Endothelial cell of umbilical vein (primary cell): ENCODE data around the gene AXDND1. TPM values are rescaled to one million over a fixed set of nuclear protein-coding genes. Genes with fewer than 3 reads are reported as not detected.

Experiments
- BruUV-seq: library from RNA; stranded (reverse); fragments of 400-500 nt; replicated peaks from 2 replicates; lab custom pipeline; 2021; lab: Mats Ljungman, UMichigan
- CTCF ChIA-PET: fragments of 300-600, 350-600 bp; sonication (Branson Sonifier 250); formaldehyde crosslinking; loops from one replicate; lab custom pipeline; 2021; ENCODE audit warnings: antibody characterized with exemption, inconsistent platforms; lab: Charles Lee
- POLR2A ChIA-PET: fragments of 300-600, 350-600 bp; sonication (Branson Sonifier 250); formaldehyde crosslinking; loops from one replicate; lab custom pipeline; 2021; ENCODE audit warnings: antibody characterized with exemption, inconsistent platforms; lab: Charles Lee
- DNase-seq: peaks from one replicate; pipeline ENCODE4 v3.0.0-alpha.2; 2011; ENCODE audit warnings: low read depth, low spot score
- FAIRE-seq: peaks from 2 replicates; lab custom pipeline; 2011; peaks lifted over from hg19 to GRCh38; lab: Jason Lieb, UNC
- H2AFZ ChIP-seq: 2 replicates; pipeline ENCODE4 v1.6.0; 2012; ENCODE audit warnings: low read depth, low read length, control low read depth, inconsistent platforms
- H3K27ac ChIP-seq: 2 replicates; pipeline ENCODE4 v1.5.1; 2011; ENCODE audit warnings: low read depth, mild to moderate bottlenecking, control low read depth, low read length, moderate library complexity; ENCODE audit not compliant: insufficient read depth
- H3K27me3 ChIP-seq, 2 experiments: 2 replicates each; pipeline versions ENCODE4 v1.6.0 to v1.6.1; 2011; ENCODE audit warnings: low read length in 2 of 2, mixed read lengths in 1 of 2; ENCODE audit not compliant: control insufficient read depth in 2 of 2, insufficient read depth in 2 of 2
- H3K36me3 ChIP-seq, 2 experiments: 2 replicates in 1 of 2; 3 replicates in 1 of 2; pipeline ENCODE4 v1.5.1; 2011; ENCODE audit warnings: low read length in 2 of 2, mild to moderate bottlenecking in 1 of 2, moderate library complexity in 1 of 2; ENCODE audit not compliant: control insufficient read depth in 2 of 2, insufficient read depth in 2 of 2; ENCODE audit errors: extremely low read depth in 1 of 2
- H3K4me1 ChIP-seq: 3 replicates; pipeline ENCODE4 v1.5.1; 2011; ENCODE audit warnings: mild to moderate bottlenecking, low read length; ENCODE audit not compliant: control insufficient read depth, insufficient read depth; ENCODE audit errors: extremely low read depth
- H3K4me2 ChIP-seq: 2 replicates; pipeline ENCODE4 v1.6.1; 2011; ENCODE audit warnings: low read length, control low read depth, mixed read lengths; ENCODE audit not compliant: insufficient read depth
- H3K4me3 ChIP-seq, 3 experiments: fragments of 200-600 bp in 1 of 3; sonication (generic), shearing (Covaris generic) in 1 of 3; replicated peaks in 1 of 3; 2 replicates each; pipeline ENCODE4 v1.5.1; 2011 to 2016; ENCODE audit warnings: control low read depth in 3 of 3, low read length in 3 of 3, mild to moderate bottlenecking in 2 of 3, inconsistent platforms in 1 of 3, low read depth in 1 of 3, moderate library complexity in 1 of 3; ENCODE audit not compliant: insufficient read depth in 1 of 3
- H3K79me2 ChIP-seq: 2 replicates; pipeline ENCODE4 v1.6.0; 2012; ENCODE audit warnings: low read length, inconsistent platforms; ENCODE audit not compliant: control insufficient read depth, insufficient read depth
- H3K9ac ChIP-seq: replicated peaks from 2 replicates; pipeline ENCODE3; 2011; ENCODE audit warnings: low read length, control low read depth; ENCODE audit not compliant: insufficient read depth; ENCODE audit errors: extremely low read depth
- H3K9me1 ChIP-seq: replicated peaks from 3 replicates; pipeline ENCODE4 v1.6.0; 2011; ENCODE audit warnings: mild to moderate bottlenecking, low read length; ENCODE audit not compliant: control insufficient read depth, insufficient read depth; ENCODE audit errors: extremely low read depth
- H3K9me3 ChIP-seq: replicated peaks from 2 replicates; pipeline ENCODE4 v1.5.1; 2012; ENCODE audit warnings: low read length, inconsistent platforms; ENCODE audit not compliant: control insufficient read depth, insufficient read depth
- H4K20me1 ChIP-seq: replicated peaks from 2 replicates; pipeline ENCODE3; 2011; ENCODE audit warnings: mild to moderate bottlenecking, low read length; ENCODE audit not compliant: control insufficient read depth, insufficient read depth; ENCODE audit errors: extremely low read depth
- CTCF ChIP-seq, 2 donors: IDR thresholded peaks; 1 replicate in 1 of 2; 2 replicates in 1 of 2; pipeline ENCODE4 v1.5.1; 2011; ENCODE audit warnings: low read length in 2 of 2, mild to moderate bottlenecking in 2 of 2, moderate library complexity in 2 of 2, control low read depth in 1 of 2, inconsistent platforms in 1 of 2, low read depth in 1 of 2; ENCODE audit not compliant: insufficient read depth in 1 of 2; ENCODE audit errors: extremely low read depth in 1 of 2
- EZH2 ChIP-seq: IDR thresholded peaks from 2 replicates; pipeline ENCODE4 v1.6.1; 2012; ENCODE audit warnings: borderline replicate concordance, low read depth, mild to moderate bottlenecking, moderate library complexity, low read length, inconsistent platforms; ENCODE audit not compliant: severe bottlenecking
- FOS ChIP-seq: IDR thresholded peaks from 2 replicates; pipeline ENCODE4 v1.6.1; 2011; ENCODE audit warnings: mild to moderate bottlenecking, low read length, moderate library complexity, borderline replicate concordance; ENCODE audit not compliant: insufficient read depth
- GATA2 ChIP-seq: IDR thresholded peaks from 2 replicates; pipeline ENCODE4 v1.7.0; 2011; ENCODE audit warnings: low read depth, mild to moderate bottlenecking, moderate library complexity, mixed read lengths, low read length; ENCODE audit not compliant: insufficient read length, insufficient read depth
- JUN ChIP-seq: IDR thresholded peaks from 2 replicates; pipeline ENCODE4 v1.6.1; 2011; ENCODE audit warnings: borderline replicate concordance, low read depth; ENCODE audit not compliant: insufficient read length, insufficient read depth
- MYC ChIP-seq: IDR thresholded peaks from one replicate; pipeline ENCODE4 v1.6.1; 2011; ENCODE audit warnings: mild to moderate bottlenecking, low read depth, low read length
- POLR2A ChIP-seq: IDR thresholded peaks from 2 replicates; pipeline ENCODE4 v1.6.1; 2012; ENCODE audit warnings: low read depth, mild to moderate bottlenecking, control low read depth, low read length
- POLR2AphosphoS5 ChIP-seq: IDR thresholded peaks from 2 replicates; pipeline ENCODE4 v1.6.1; 2012; ENCODE audit warnings: low read depth, mild to moderate bottlenecking, control low read depth, low read length, moderate library complexity; ENCODE audit not compliant: insufficient read depth
- dilution Hi-C: fragments of 300-500 bp; cut with MboI; formaldehyde crosslinking; loops from one replicate; pipeline ENCODE4 v1.15.0; 2019; ENCODE audit warnings: low sequenced_read_pairs; ENCODE audit not compliant: extremely low pct_ligation_motif_present
- intact Hi-C: fragments of 100-400 bp; cut with micrococcal nuclease; formaldehyde crosslinking; loops from one replicate; pipeline ENCODE4 v1.10.0; 2022
- polyA plus RNA-seq, 4 experiments: library from polyadenylated mRNA; depleted of rRNA in 3 of 4; stranded (reverse) in 3 of 4; unstranded in 1 of 4; fragments of >200 nt; gene quantifications; 2 replicates each; pipeline versions ENCODE4 v1.2.1 to v1.2.3, GENCODE V29; 2011 to 2012; ENCODE audit warnings: missing spikeins in 1 of 4
- total RNA-seq: library from RNA; stranded (reverse); gene quantifications from 2 replicates; pipeline ENCODE4 v1.2.3, GENCODE V29; 2021
- TF ChIP-seq, protein P1 (sequence below): IDR thresholded peaks from 2 replicates; pipeline ENCODE4 v1.6.1; 2011; ENCODE audit not compliant: insufficient read depth, insufficient read length

The AXDND1 gene
- total and polyA plus RNA-seq, 2 donors (not counting 3 experiments of a cell fraction or from before 2014, with no cell fraction given) = 0.17 TPM; not detected in 1

DNA sequence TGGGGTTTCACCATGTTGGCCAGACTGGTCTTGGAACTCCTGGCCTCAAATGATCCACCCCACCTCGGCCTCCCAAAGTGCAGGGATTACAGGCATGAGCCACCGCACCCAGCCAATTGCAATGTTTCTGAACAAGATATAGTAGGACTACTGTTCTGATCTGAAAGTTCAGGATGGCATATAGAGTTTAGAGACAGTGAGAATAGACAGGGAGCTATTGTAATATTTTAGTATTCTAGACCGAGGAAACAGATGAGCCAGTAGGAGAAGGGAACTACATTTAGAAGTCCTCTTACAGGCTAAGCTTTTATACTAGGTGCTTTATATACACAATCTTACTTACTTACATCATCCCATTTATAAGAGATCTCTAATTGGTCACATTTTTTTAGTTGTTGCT lies 39.0 kb upstream of the AXDND1 start:
- POLR2A ChIA-PET = no interaction called here
- FAIRE-seq = no peak
- no peaks in the 10 kb centered on the region for H3K79me2 ChIP-seq
- dilution Hi-C loops = no loop called here
- no peak overlapping the region for H3K4me3 ChIP-seq
- no peaks in the 10 kb centered on the region for H3K4me1 ChIP-seq
- H3K27ac ChIP-seq = no peak overlapping the region
- BruUV-seq = no TSS peak
- TF ChIP-seq EZH2 (no peak), MYC (no peak), JUN (no peak), FOS (no peak), POLR2A (no peak), CTCF (IDR thresholded peaks at IDR 0.05; ENCODE audit: extremely low read depth in 1 of 2, insufficient read depth in 1 of 2, low read depth in 1 of 2, low read length in 2 of 2) (no peak), GATA2 (no peak), POLR2AphosphoS5 (no peak)
- TF ChIP-seq, protein P1, sequence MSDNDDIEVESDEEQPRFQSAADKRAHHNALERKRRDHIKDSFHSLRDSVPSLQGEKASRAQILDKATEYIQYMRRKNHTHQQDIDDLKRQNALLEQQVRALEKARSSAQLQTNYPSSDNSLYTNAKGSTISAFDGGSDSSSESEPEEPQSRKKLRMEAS = no peak
- no peak for DNase-seq
- no peaks in the 10 kb centered on the region for H3K9me3 ChIP-seq
- H3K27me3 ChIP-seq = no peaks in the 10 kb centered on the region
- H3K9ac ChIP-seq = no peak overlapping the region
- H3K9me1 ChIP-seq = no peaks in the 10 kb centered on the region
- no peaks in the 10 kb centered on the region for H3K36me3 ChIP-seq
- intact Hi-C loops = no loop called here
- CTCF ChIA-PET = interaction anchor here (0.6 kb wide), 1 partner anchor 77 kb away, joined by 3 read pairs; no protein-coding TSS in a partner anchor
- H4K20me1 ChIP-seq = no peaks in the 10 kb centered on the region
- H3K4me2 ChIP-seq = no peak overlapping the region
- no peak overlapping the region for H2AFZ ChIP-seq
